ENCODE measurements around the gene TREH.

DNA sequence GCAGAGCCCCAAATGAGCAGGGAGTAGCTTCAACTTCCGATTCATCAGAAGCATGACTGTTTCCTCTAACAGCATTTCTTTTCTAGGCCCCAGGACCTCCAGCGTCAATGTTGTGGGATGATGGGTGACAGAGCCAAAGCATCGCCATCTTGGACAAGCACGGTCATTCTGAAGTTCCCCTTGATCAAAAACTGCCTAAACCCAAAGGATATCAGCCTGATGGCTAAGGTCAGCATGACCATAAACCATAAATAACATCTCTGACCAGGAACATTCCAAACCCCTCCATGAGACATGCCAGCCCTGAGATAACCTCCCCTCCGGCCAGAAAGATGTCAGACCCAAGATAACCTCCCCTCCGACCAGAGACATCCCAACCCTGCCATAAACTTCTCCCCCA, 28.8 kb upstream of the TREH start:
- TF ChIP-seq EZH2phosphoT487 (IDR thresholded peaks at IDR 0.05; ENCODE audit: borderline replicate concordance, low read depth) (no peak), GABPA (IDR thresholded peaks at IDR 0.05; ENCODE audit: low read depth) (no peak), JUND (IDR thresholded peaks at IDR 0.05) (no peak)
- TF ChIP-seq, protein P1, sequence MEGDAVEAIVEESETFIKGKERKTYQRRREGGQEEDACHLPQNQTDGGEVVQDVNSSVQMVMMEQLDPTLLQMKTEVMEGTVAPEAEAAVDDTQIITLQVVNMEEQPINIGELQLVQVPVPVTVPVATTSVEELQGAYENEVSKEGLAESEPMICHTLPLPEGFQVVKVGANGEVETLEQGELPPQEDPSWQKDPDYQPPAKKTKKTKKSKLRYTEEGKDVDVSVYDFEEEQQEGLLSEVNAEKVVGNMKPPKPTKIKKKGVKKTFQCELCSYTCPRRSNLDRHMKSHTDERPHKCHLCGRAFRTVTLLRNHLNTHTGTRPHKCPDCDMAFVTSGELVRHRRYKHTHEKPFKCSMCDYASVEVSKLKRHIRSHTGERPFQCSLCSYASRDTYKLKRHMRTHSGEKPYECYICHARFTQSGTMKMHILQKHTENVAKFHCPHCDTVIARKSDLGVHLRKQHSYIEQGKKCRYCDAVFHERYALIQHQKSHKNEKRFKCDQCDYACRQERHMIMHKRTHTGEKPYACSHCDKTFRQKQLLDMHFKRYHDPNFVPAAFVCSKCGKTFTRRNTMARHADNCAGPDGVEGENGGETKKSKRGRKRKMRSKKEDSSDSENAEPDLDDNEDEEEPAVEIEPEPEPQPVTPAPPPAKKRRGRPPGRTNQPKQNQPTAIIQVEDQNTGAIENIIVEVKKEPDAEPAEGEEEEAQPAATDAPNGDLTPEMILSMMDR (IDR thresholded peaks at IDR 0.05), result no peak

Data from SK-N-SH (cell line).